GM21723 (cell line): Measurements from ENCODE around the gene FCHSD1.

ENCODE experiments used
- ATAC-seq: cut with Tn5 transposase; IDR thresholded peaks from one replicate; pipeline ENCODE4 v1.9.1; 2021; ENCODE audit warnings: mild to moderate bottlenecking, moderate library complexity; ENCODE audit not compliant: unreplicated experiment

The FCHSD1 gene

GRCh38 chr5:141641634-141642267 lies 9.5 kb downstream of the FCHSD1 start:
- ATAC-seq = peak; percentile 38

- no peak for ATAC-seq
These were observed 10.5 kb downstream of the FCHSD1 start for GRCh38 chr5:141640698-141641097.

GRCh38 chr5:141640051-141640415 lies 11.2 kb downstream of the FCHSD1 start:
- ATAC-seq = no peak

GRCh38 chr5:141639357-141640050 lies 11.7 kb downstream of the FCHSD1 start:
- ATAC-seq = no peak

GRCh38 chr5:141638771-141639170 lies 12.4 kb downstream of the FCHSD1 start:
- ATAC-seq = no peak

- peak; percentile 27 for ATAC-seq
These were observed 13.3 kb downstream of the FCHSD1 start for GRCh38 chr5:141637767-141638419.

- ATAC-seq = peak; percentile 23
These were observed 14.0 kb downstream of the FCHSD1 start for GRCh38 chr5:141637123-141637766.

GRCh38 chr5:141636413-141637122 lies 14.7 kb downstream of the FCHSD1 start, which contains the start of the genes HDAC3 and RELL2:
Gene HDAC3 (minus strand): TSS chr5:141636849. CDS start chr5:141636790, 59 bp downstream.
Gene RELL2 (plus strand): TSS chr5:141636997. CDS start chr5:141638226, 1,229 bp downstream.
- ATAC-seq = peak; percentile 70

- ATAC-seq = no peak
These were observed 15.2 kb downstream of the FCHSD1 start for GRCh38 chr5:141636106-141636412.

GRCh38 chr5:141635646-141636045 lies 15.6 kb downstream of the FCHSD1 start:
- ATAC-seq = no peak

- ATAC-seq = no peak
These were observed 16.5 kb downstream of the FCHSD1 start for GRCh38 chr5:141634720-141635119.

GRCh38 chr5:141633871-141634561 lies 17.2 kb downstream of the FCHSD1 start:
- peak; percentile 67 for ATAC-seq

- no peak for ATAC-seq
These were observed 18.6 kb downstream of the FCHSD1 start for GRCh38 chr5:141632650-141633049.

GRCh38 chr5:141630570-141631140 lies 20.6 kb downstream of the FCHSD1 start:
- no peak for ATAC-seq

- no peak for ATAC-seq
These were observed 22.9 kb downstream of the FCHSD1 start for GRCh38 chr5:141628175-141628788.

GRCh38 chr5:141623611-141624010 lies 27.6 kb downstream of the FCHSD1 start:
- no peak for ATAC-seq

GRCh38 chr5:141623186-141623585 lies 28.0 kb downstream of the FCHSD1 start:
- peak; percentile 62 for ATAC-seq

GRCh38 chr5:141618804-141619554 lies 32.2 kb downstream of the FCHSD1 start, which contains the start of gene DIAPH1:
Gene DIAPH1 (minus strand): TSS chr5:141619000. CDS start chr5:141618914, 86 bp downstream.
- peak; percentile 81 for ATAC-seq
